HCT116 (cell line): ENCODE results near the gene ZKSCAN2. TPM values are rescaled to one million over a fixed set of nuclear protein-coding genes. Genes with fewer than 3 reads are reported as not detected.

Experiments
- ATAC-seq: fragments of 200-7000 bp; cut with Tn5 transposase; 2 replicates; pipeline ENCODE4 v1.9.1; 2020; ENCODE audit warnings: mild to moderate bottlenecking, moderate library complexity
- BruUV-seq: library from RNA; stranded (reverse); fragments of 400-500 nt; replicated peaks from 2 replicates; lab custom pipeline; 2021; lab: Mats Ljungman, UMichigan
- CTCF ChIA-PET: fragments of 300-600 bp; sonication (Branson Sonifier 250); formaldehyde crosslinking; loops from one replicate; lab custom pipeline; 2021; ENCODE audit warnings: antibody characterized with exemption; lab: Charles Lee
- POLR2A ChIA-PET: fragments of 300-600, 350-600 bp; sonication (Branson Sonifier 250); formaldehyde crosslinking; loops from one replicate; lab custom pipeline; 2021; ENCODE audit warnings: antibody characterized with exemption; lab: Charles Lee
- RAD21 ChIA-PET, 2 experiments: fragments of 300-600 bp; sonication (Branson Sonifier 250); formaldehyde crosslinking; loops; one replicate each; lab custom pipeline; 2023; ENCODE audit warnings: low total read pairs in 2 of 2; ENCODE audit not compliant: uncharacterized antibody in 2 of 2, unreplicated experiment in 2 of 2, low non-redundant PET in 1 of 2; lab: Charles Lee
- DNase-seq: peaks from one replicate; pipeline ENCODE4 v3.0.0-alpha.2; 2010; ENCODE audit warnings: low read depth, low spot score
- H2AFZ ChIP-seq: fragments of 200-600 bp; shearing (Covaris generic), sonication (generic); 2 replicates; pipeline ENCODE4 v1.6.1; 2017; ENCODE audit warnings: low read depth, mixed run types, mixed read lengths, antibody characterized with exemption, low read length; ENCODE audit not compliant: poor library complexity, severe bottlenecking
- H3K27ac ChIP-seq: 2 replicates; pipeline ENCODE4 v1.5.1; 2012; ENCODE audit warnings: low read depth, low read length
- H3K27me3 ChIP-seq: fragments of 200-600 bp; sonication (generic); 2 replicates; pipeline ENCODE4 v1.6.1; 2016; ENCODE audit warnings: mixed run types, low read length, mixed read lengths; ENCODE audit not compliant: insufficient read depth
- H3K36me3 ChIP-seq, 2 experiments: fragments of 200-500 bp in 1 of 2; fragments of 200-600 bp in 1 of 2; sonication (Bioruptor generic) in 1 of 2; sonication (generic) in 1 of 2; 2 replicates each; pipeline versions ENCODE4 v1.5.1 to v1.6.1; 2014 to 2016; ENCODE audit warnings: low read length in 2 of 2, inconsistent platforms in 1 of 2, mixed read lengths in 1 of 2, mixed run types in 1 of 2; ENCODE audit not compliant: insufficient read depth in 2 of 2, control insufficient read depth in 1 of 2
- H3K4me1 ChIP-seq, 2 experiments: fragments of 200-600 bp in 1 of 2; sonication (generic) in 1 of 2; 2 replicates each; pipeline versions ENCODE4 v1.5.1 to v1.6.1; 2012 to 2017; ENCODE audit warnings: low read length in 2 of 2, inconsistent platforms in 1 of 2, mild to moderate bottlenecking in 1 of 2, mixed read lengths in 1 of 2, mixed run types in 1 of 2, moderate library complexity in 1 of 2; ENCODE audit not compliant: insufficient read depth in 2 of 2, control insufficient read depth in 1 of 2
- H3K4me2 ChIP-seq: fragments of 200-600 bp; sonication (generic); 2 replicates; pipeline ENCODE4 v1.6.1; 2017; ENCODE audit warnings: mixed run types, low read length, mixed read lengths
- H3K4me3 ChIP-seq, 2 experiments: fragments of 200-600 bp in 1 of 2; sonication (generic) in 1 of 2; replicated peaks in 1 of 2; 2 replicates each; pipeline ENCODE4 v1.5.1; 2011 to 2016; ENCODE audit warnings: low read length in 2 of 2, control low read depth in 1 of 2, low read depth in 1 of 2, mild to moderate bottlenecking in 1 of 2, mixed read lengths in 1 of 2, mixed run types in 1 of 2
- H3K79me2 ChIP-seq: fragments of 200-600 bp; sonication (generic); 2 replicates; pipeline ENCODE4 v1.6.1; 2017; ENCODE audit warnings: mild to moderate bottlenecking, mixed run types, low read length, moderate library complexity, mixed read lengths; ENCODE audit not compliant: insufficient read depth
- H3K9ac ChIP-seq: fragments of 200-600 bp; sonication (generic); 2 replicates; pipeline ENCODE4 v1.6.1; 2016; ENCODE audit warnings: low read length, mixed read lengths
- H3K9me2 ChIP-seq: fragments of 200-600 bp; sonication (generic), shearing (Covaris generic); 2 replicates; pipeline ENCODE4 v1.6.1; 2017; ENCODE audit warnings: mixed run types, mild to moderate bottlenecking, moderate library complexity; ENCODE audit not compliant: insufficient read depth
- H3K9me3 ChIP-seq, 2 experiments: fragments of 200-500 bp in 1 of 2; fragments of 200-600 bp in 1 of 2; sonication (Bioruptor generic) in 1 of 2; sonication (generic) in 1 of 2; 2 replicates each; pipeline ENCODE4 v1.6.1; 2014 to 2017; ENCODE audit warnings: low read length in 2 of 2, mixed read lengths in 2 of 2, inconsistent platforms in 1 of 2, low read depth in 1 of 2, mild to moderate bottlenecking in 1 of 2, mixed run types in 1 of 2, moderate library complexity in 1 of 2; ENCODE audit not compliant: control insufficient read depth in 1 of 2, insufficient read depth in 1 of 2
- H4K20me1 ChIP-seq: fragments of 200-600 bp; sonication (generic), shearing (Covaris generic); 2 replicates; pipeline ENCODE4 v1.6.1; 2017; ENCODE audit warnings: mixed run types, mild to moderate bottlenecking, moderate library complexity; ENCODE audit not compliant: insufficient read depth
- CBX3 ChIP-seq: IDR thresholded peaks from 2 replicates; pipeline ENCODE4 v1.6.1; 2012; ENCODE audit warnings: low read depth
- CEBPB ChIP-seq: IDR thresholded peaks from 2 replicates; pipeline ENCODE4 v1.6.1; 2012; ENCODE audit warnings: low read depth
- EGR1 ChIP-seq: IDR thresholded peaks from 2 replicates; pipeline ENCODE4 v1.6.1; 2012; ENCODE audit warnings: low read depth
- ELF1 ChIP-seq: IDR thresholded peaks from 2 replicates; pipeline ENCODE4 v1.6.1; 2012; ENCODE audit warnings: low read depth, borderline replicate concordance
- EZH2 ChIP-seq: fragments of 200-600 bp; sonication (generic); IDR thresholded peaks from 2 replicates; pipeline ENCODE4 v1.6.1; 2017; ENCODE audit warnings: antibody characterized with exemption, mixed run types
- EZH2phosphoT487 ChIP-seq: fragments of 200-600 bp; IDR thresholded peaks from 2 replicates; pipeline ENCODE4 v1.6.1; 2018; ENCODE audit warnings: antibody characterized with exemption, borderline replicate concordance
- FOSL1 ChIP-seq: IDR thresholded peaks from 2 replicates; pipeline ENCODE4 v1.6.1; 2012; ENCODE audit warnings: low read depth
- POLR2A ChIP-seq: IDR thresholded peaks from 2 replicates; pipeline ENCODE4 v1.7.0; 2011; ENCODE audit warnings: borderline replicate concordance; ENCODE audit not compliant: insufficient read depth, insufficient read length; ENCODE audit errors: extremely low read depth
- POLR2AphosphoS5 ChIP-seq: IDR thresholded peaks from 2 replicates; pipeline ENCODE4 v1.6.1; 2011; ENCODE audit warnings: mild to moderate bottlenecking, low read depth, low read length, moderate library complexity
- SIN3A ChIP-seq: IDR thresholded peaks from 2 replicates; pipeline ENCODE4 v1.6.1; 2012; ENCODE audit warnings: low read depth
- SRF ChIP-seq: IDR thresholded peaks from 2 replicates; pipeline ENCODE4 v1.6.1; 2012; ENCODE audit warnings: low read depth
- TCF7L2 ChIP-seq: IDR thresholded peaks from 2 replicates; pipeline ENCODE4 v1.7.0; 2011; ENCODE audit warnings: borderline replicate concordance, inconsistent platforms; ENCODE audit not compliant: insufficient read depth, insufficient read length; ENCODE audit errors: extremely low read depth
- YY1 ChIP-seq: IDR thresholded peaks from 2 replicates; pipeline ENCODE4 v1.6.1; 2011; ENCODE audit warnings: low read length, low read depth, moderate library complexity, mild to moderate bottlenecking; ENCODE audit not compliant: insufficient replicate concordance; ENCODE audit errors: extremely low read depth
- ZFX ChIP-seq: fragments of 450-650 bp; IDR thresholded peaks from 2 replicates; pipeline ENCODE4 v1.6.1; 2017
- intact Hi-C: fragments of 100-400 bp; cut with micrococcal nuclease; formaldehyde crosslinking; loops from 2 replicates; pipeline ENCODE4 v1.10.0; 2022
- total RNA-seq: library from RNA; stranded (reverse); gene quantifications from one replicate; pipeline ENCODE4 v1.2.1, GENCODE V29; 2021; ENCODE audit not compliant: unreplicated experiment
- TF ChIP-seq, protein P1 (sequence below): IDR thresholded peaks from 2 replicates; pipeline ENCODE4 v1.6.1; 2011; ENCODE audit warnings: mild to moderate bottlenecking, low read length, moderate library complexity; ENCODE audit not compliant: insufficient replicate concordance; ENCODE audit errors: extremely low read depth
- TF ChIP-seq, protein P2 (sequence below), 3 experiments: fragments of 200-600 bp in 1 of 3; sonication (generic) in 1 of 3; IDR thresholded peaks in 2 of 3; conservative IDR thresholded peaks in 1 of 3; 2 replicates each; pipeline ENCODE4 v1.5.1; 2012 to 2017; ENCODE audit warnings: low read depth in 2 of 3, low read length in 2 of 3, antibody characterized with exemption in 1 of 3, borderline replicate concordance in 1 of 3, control low read depth in 1 of 3, mild to moderate bottlenecking in 1 of 3, mixed read lengths in 1 of 3, mixed run types in 1 of 3, moderate library complexity in 1 of 3; ENCODE audit not compliant: insufficient read depth in 1 of 3
- TF ChIP-seq, protein P3 (sequence below): IDR thresholded peaks from 2 replicates; pipeline ENCODE4 v1.6.1; 2012
- TF ChIP-seq, protein P4 (sequence below): IDR thresholded peaks from 2 replicates; pipeline ENCODE4 v1.6.1; 2012

The ZKSCAN2 gene
- total RNA-seq, 1 experiment from 2014 or later: 12.3 TPM

DNA sequence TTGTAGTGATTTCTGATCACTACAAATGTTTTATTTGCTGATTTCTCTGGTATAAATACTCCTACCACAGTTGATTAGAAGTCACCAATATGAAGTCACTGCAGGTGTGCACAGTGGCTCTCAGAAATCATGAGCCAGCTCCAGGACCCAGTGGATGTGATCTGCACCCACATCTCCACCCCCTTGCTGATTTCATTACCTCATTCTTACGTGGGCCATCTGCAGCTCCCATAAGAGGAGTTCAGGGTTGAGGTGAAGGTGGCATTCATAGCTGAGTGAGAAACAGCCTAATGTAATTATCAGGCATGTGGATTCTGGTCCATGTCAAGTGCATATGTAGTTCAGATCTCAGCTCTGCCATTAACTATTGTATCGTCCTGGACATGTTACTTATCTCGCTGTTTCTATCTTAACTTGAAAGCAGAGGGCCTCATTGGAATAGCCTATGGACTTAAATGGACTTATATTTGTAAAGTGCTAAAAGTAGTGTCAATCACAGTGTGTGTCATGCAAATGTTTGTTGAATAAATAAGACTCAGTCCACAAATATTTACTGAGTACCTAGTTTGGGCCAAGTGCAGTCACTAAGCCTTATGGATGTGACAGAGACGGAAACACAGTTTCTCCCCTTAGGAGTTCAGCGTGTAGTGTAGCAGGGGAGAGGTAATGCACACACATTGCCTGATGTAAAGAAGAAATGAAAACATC is 40.7 kb upstream of the ZKSCAN2 start:
- Histone ChIP-seq H3K9me2 (no peaks in the 10 kb centered on the region), H3K4me3 (no peak overlapping the region), H2AFZ (no peak overlapping the region), H3K27me3 (peaks cover 1% of the 10 kb centered on the region; the same call in 1 of the 2 replicates)
- ChIA-PET POLR2A (no interaction called here), CTCF (no interaction called here)
- intact Hi-C loops: no loop called here
- TF ChIP-seq TCF7L2 (no peak), ELF1 (no peak), EZH2 (no peak), SIN3A (no peak), CBX3 (no peak), EGR1 (no peak), SRF (no peak), ZFX (no peak), EZH2phosphoT487 (no peak), FOSL1 (no peak), CEBPB (no peak), YY1 (no peak), POLR2AphosphoS5 (no peak), POLR2A (no peak)
- TF ChIP-seq, protein P1, sequence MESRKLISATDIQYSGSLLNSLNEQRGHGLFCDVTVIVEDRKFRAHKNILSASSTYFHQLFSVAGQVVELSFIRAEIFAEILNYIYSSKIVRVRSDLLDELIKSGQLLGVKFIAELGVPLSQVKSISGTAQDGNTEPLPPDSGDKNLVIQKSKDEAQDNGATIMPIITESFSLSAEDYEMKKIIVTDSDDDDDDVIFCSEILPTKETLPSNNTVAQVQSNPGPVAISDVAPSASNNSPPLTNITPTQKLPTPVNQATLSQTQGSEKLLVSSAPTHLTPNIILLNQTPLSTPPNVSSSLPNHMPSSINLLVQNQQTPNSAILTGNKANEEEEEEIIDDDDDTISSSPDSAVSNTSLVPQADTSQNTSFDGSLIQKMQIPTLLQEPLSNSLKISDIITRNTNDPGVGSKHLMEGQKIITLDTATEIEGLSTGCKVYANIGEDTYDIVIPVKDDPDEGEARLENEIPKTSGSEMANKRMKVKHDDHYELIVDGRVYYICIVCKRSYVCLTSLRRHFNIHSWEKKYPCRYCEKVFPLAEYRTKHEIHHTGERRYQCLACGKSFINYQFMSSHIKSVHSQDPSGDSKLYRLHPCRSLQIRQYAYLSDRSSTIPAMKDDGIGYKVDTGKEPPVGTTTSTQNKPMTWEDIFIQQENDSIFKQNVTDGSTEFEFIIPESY: no peak
- TF ChIP-seq, protein P2, sequence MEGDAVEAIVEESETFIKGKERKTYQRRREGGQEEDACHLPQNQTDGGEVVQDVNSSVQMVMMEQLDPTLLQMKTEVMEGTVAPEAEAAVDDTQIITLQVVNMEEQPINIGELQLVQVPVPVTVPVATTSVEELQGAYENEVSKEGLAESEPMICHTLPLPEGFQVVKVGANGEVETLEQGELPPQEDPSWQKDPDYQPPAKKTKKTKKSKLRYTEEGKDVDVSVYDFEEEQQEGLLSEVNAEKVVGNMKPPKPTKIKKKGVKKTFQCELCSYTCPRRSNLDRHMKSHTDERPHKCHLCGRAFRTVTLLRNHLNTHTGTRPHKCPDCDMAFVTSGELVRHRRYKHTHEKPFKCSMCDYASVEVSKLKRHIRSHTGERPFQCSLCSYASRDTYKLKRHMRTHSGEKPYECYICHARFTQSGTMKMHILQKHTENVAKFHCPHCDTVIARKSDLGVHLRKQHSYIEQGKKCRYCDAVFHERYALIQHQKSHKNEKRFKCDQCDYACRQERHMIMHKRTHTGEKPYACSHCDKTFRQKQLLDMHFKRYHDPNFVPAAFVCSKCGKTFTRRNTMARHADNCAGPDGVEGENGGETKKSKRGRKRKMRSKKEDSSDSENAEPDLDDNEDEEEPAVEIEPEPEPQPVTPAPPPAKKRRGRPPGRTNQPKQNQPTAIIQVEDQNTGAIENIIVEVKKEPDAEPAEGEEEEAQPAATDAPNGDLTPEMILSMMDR (IDR thresholded peaks at IDR 0.05 in 2 of 3, conservative IDR thresholded peaks at IDR 0.05 in 1 of 3; ENCODE audit: borderline replicate concordance in 1 of 3, insufficient read depth in 1 of 3, low read depth in 2 of 3, low read length in 2 of 3): no peak
- TF ChIP-seq, protein P3, sequence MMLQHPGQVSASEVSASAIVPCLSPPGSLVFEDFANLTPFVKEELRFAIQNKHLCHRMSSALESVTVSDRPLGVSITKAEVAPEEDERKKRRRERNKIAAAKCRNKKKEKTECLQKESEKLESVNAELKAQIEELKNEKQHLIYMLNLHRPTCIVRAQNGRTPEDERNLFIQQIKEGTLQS: no peak
- TF ChIP-seq, protein P4, sequence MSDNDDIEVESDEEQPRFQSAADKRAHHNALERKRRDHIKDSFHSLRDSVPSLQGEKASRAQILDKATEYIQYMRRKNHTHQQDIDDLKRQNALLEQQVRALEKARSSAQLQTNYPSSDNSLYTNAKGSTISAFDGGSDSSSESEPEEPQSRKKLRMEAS: no peak
- TF ChIP-seq, all 23 proteins: peak for 0
- DNase-seq: no peak
- no peaks in the 10 kb centered on the region for H3K79me2 ChIP-seq
- H4K20me1 ChIP-seq: no peaks in the 10 kb centered on the region
- no peak overlapping the region for H3K27ac ChIP-seq
- H3K9ac ChIP-seq: no peak overlapping the region
- H3K9me3 ChIP-seq: no peaks in the 10 kb centered on the region
- RAD21 ChIA-PET: no interaction called here
- H3K4me2 ChIP-seq: no peak overlapping the region
- BruUV-seq: no TSS peak
- H3K4me1 ChIP-seq: no peaks in the 10 kb centered on the region
- ATAC-seq: no peak
- no peaks in the 10 kb centered on the region for H3K36me3 ChIP-seq
